ENCODE data around the gene DDC. TPM values are rescaled to one million over a fixed set of nuclear protein-coding genes. Genes with fewer than 3 reads are reported as not detected.

DDC gene
- total RNA-seq, 1 experiment from 2014 or later: not detected

- Histone ChIP-seq H2AFZ (no peak overlapping the region), H3K4me3 (no peak overlapping the region), H3K9me2 (ENCODE audit: insufficient read depth) (no peaks in the 10 kb centered on the region), H3K4me1 (replicated peaks; ENCODE audit: insufficient read depth) (no peaks in the 10 kb centered on the region), H3K79me2 (ENCODE audit: low read depth) (no peaks in the 10 kb centered on the region), H3K9me3 (ENCODE audit: insufficient read depth, low read depth) (no peaks in the 10 kb centered on the region), H3F3A (ENCODE audit: insufficient read depth, low read depth) (no peaks in the 10 kb centered on the region), H3K27me3 (ENCODE audit: insufficient read depth, low read depth) (no peaks in the 10 kb centered on the region), H3K4me2 (no peak overlapping the region), H3K27ac (no peak overlapping the region), H3K36me3 (ENCODE audit: low read depth) (no peaks in the 10 kb centered on the region), H4K20me1 (ENCODE audit: insufficient read depth) (no peaks in the 10 kb centered on the region)
- CTCF ChIA-PET: no interaction called here
- DNase-seq: no peak
- intact Hi-C loops (cut with micrococcal nuclease; ENCODE audit: unreplicated experiment): no loop called here
- no TSS peak for BruUV-seq (replicated peaks)
- POLR2A ChIA-PET (ENCODE audit: unreplicated experiment): no interaction called here
- TF ChIP-seq EZH2 (IDR thresholded peaks at IDR 0.05; ENCODE audit: low read depth) (no peak), CTCF (conservative IDR thresholded peaks at IDR 0.05) (no peak)
Observed at GRCh38 chr7:50479743-50480517, 85.3 kb downstream of the DDC start.

DNA sequence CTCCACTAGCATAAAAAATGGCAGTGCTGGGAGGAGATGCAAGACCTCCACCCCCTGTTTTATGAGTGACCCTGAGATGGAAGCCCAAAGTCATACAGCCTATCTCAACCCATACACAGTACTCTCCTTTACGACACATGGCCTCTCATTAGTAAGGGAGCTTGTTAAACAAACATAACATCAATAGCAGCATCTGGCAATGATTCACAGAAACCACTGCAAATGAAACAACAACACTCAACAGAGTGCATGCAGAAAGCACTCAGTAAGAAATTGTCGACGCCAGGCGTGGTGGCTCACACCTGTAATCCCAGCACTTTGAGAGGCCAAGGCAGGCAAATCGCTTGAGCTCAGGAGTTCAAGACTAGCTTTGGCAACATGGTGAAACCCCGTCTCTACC, 87.6 kb downstream of the DDC start:
- H3K36me3 ChIP-seq (ENCODE audit: low read depth): no peaks in the 10 kb centered on the region
- H3K4me2 ChIP-seq: no peak overlapping the region
- BruUV-seq (replicated peaks): no TSS peak
- DNase-seq: no peak
- POLR2A ChIA-PET (ENCODE audit: unreplicated experiment): interaction anchor here (0.6 kb wide), 1 partner anchor 747 kb away, joined by 5 read pairs; no protein-coding TSS in a partner anchor
- TF ChIP-seq CTCF (conservative IDR thresholded peaks at IDR 0.05) (no peak), EZH2 (IDR thresholded peaks at IDR 0.05; ENCODE audit: low read depth) (no peak)
- H3K4me3 ChIP-seq: no peak overlapping the region
- H3K79me2 ChIP-seq (ENCODE audit: low read depth): no peaks in the 10 kb centered on the region
- no peak overlapping the region for H3K27ac ChIP-seq
- no peaks in the 10 kb centered on the region for H3K4me1 ChIP-seq (replicated peaks; ENCODE audit: insufficient read depth)
- H3K9me3 ChIP-seq (ENCODE audit: insufficient read depth, low read depth): no peaks in the 10 kb centered on the region
- H3K27me3 ChIP-seq (ENCODE audit: insufficient read depth, low read depth): no peaks in the 10 kb centered on the region
- CTCF ChIA-PET: no interaction called here
- no peaks in the 10 kb centered on the region for H4K20me1 ChIP-seq (ENCODE audit: insufficient read depth)
- no peaks in the 10 kb centered on the region for H3F3A ChIP-seq (ENCODE audit: insufficient read depth, low read depth)
- no peak overlapping the region for H2AFZ ChIP-seq
- no peaks in the 10 kb centered on the region for H3K9me2 ChIP-seq (ENCODE audit: insufficient read depth)
- intact Hi-C loops (cut with micrococcal nuclease; ENCODE audit: unreplicated experiment): no loop called here

DNA sequence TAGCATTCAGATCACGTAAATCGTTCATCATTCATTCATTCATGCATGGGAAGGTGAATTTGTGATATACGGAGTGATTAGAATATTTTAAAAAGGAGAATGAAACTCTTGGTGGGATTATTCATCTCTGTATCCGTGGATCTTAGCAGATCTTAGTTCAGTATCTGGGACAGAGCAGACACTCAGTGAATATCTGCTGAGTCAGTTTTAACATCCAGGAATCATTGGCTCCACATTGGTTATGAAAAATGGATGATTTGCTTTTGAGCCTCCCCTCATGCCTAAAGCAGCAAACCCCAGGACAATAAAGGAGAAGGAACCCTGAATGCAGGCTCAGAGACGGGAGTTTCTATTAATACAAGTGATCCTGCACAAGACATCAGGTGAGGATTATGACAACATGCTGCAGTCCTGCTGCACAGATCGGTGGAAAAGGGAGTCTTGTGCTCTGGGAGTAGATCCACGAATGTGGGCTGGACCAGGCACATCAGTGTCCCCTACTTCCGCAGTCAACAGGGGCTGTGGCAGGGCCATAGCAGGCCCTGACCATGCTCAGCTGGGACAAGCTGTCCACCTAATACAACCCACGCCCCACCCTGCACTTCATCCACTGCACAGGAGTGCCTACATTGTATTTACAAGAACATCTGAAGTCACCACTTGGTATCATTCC, 88.1 kb downstream of the DDC start:
- ChIA-PET POLR2A (ENCODE audit: unreplicated experiment) (interaction anchor here (0.6 kb wide), 1 partner anchor 747 kb away, joined by 5 read pairs; no protein-coding TSS in a partner anchor), CTCF (no interaction called here)
- H4K20me1 ChIP-seq (ENCODE audit: insufficient read depth): no peaks in the 10 kb centered on the region
- no peak overlapping the region for H2AFZ ChIP-seq
- no peaks in the 10 kb centered on the region for H3K4me1 ChIP-seq (replicated peaks; ENCODE audit: insufficient read depth)
- H3K4me3 ChIP-seq: no peak overlapping the region
- intact Hi-C loops (cut with micrococcal nuclease; ENCODE audit: unreplicated experiment): no loop called here
- H3K9me2 ChIP-seq (ENCODE audit: insufficient read depth): no peaks in the 10 kb centered on the region
- no peaks in the 10 kb centered on the region for H3K79me2 ChIP-seq (ENCODE audit: low read depth)
- no peaks in the 10 kb centered on the region for H3K36me3 ChIP-seq (ENCODE audit: low read depth)
- TF ChIP-seq CTCF (conservative IDR thresholded peaks at IDR 0.05) (no peak), EZH2 (IDR thresholded peaks at IDR 0.05; ENCODE audit: low read depth) (no peak)
- no peak overlapping the region for H3K27ac ChIP-seq
- no peak for DNase-seq
- BruUV-seq (replicated peaks): no TSS peak
- H3K9me3 ChIP-seq (ENCODE audit: insufficient read depth, low read depth): no peaks in the 10 kb centered on the region
- no peak overlapping the region for H3K4me2 ChIP-seq
- no peaks in the 10 kb centered on the region for H3K27me3 ChIP-seq (ENCODE audit: insufficient read depth, low read depth)
- H3F3A ChIP-seq (ENCODE audit: insufficient read depth, low read depth): no peaks in the 10 kb centered on the region

Measured in PC-9 (cell line).